RWPE2 (cell line): ENCODE measurements around the gene C1orf21.

Experiments
- ATAC-seq: fragments of 200-7000 bp; cut with Tn5 transposase; 3 replicates; pipeline ENCODE4 v1.9.1; 2021; ENCODE audit warnings: low read depth
- DNase-seq: peaks from one replicate; pipeline ENCODE4 v3.0.0-alpha.2; 2020; ENCODE audit warnings: low spot score
- H3K27ac ChIP-seq: fragments of 450-650 bp; 2 replicates; pipeline ENCODE4 v1.5.1; 2017; ENCODE audit warnings: mild to moderate bottlenecking; ENCODE audit not compliant: poor library complexity, severe bottlenecking
- H3K27me3 ChIP-seq: fragments of 250-450 bp; sonication (Bioruptor Pico); 2 replicates; pipeline ENCODE4 v1.5.1; 2021; ENCODE audit warnings: mild to moderate bottlenecking, moderate library complexity; ENCODE audit not compliant: insufficient read depth, poor library complexity, severe bottlenecking
- H3K36me3 ChIP-seq: fragments of 250-450 bp; sonication (Bioruptor Pico); 2 replicates; pipeline ENCODE4 v1.5.1; 2020; ENCODE audit warnings: low read depth, mild to moderate bottlenecking, moderate library complexity
- H3K4me1 ChIP-seq: fragments of 250-450 bp; sonication (Bioruptor Pico); 2 replicates; pipeline ENCODE4 v1.5.1; 2021; ENCODE audit warnings: mild to moderate bottlenecking, moderate library complexity; ENCODE audit not compliant: insufficient read depth, poor library complexity, severe bottlenecking
- H3K4me3 ChIP-seq: fragments of 250-450 bp; sonication (Bioruptor Pico); 2 replicates; pipeline ENCODE4 v1.5.1; 2021; ENCODE audit warnings: mild to moderate bottlenecking, moderate library complexity; ENCODE audit not compliant: severe bottlenecking
- H3K9me3 ChIP-seq: fragments of 250-450 bp; sonication (Bioruptor Pico); 2 replicates; pipeline ENCODE4 v1.5.1; 2021; ENCODE audit warnings: mild to moderate bottlenecking, moderate library complexity; ENCODE audit not compliant: severe bottlenecking
- CTCF ChIP-seq: fragments of 450-650 bp; IDR thresholded peaks from one replicate; pipeline ENCODE4 v1.5.1; 2017; ENCODE audit warnings: mild to moderate bottlenecking, moderate library complexity; ENCODE audit not compliant: poor library complexity, severe bottlenecking

The C1orf21 gene

DNA sequence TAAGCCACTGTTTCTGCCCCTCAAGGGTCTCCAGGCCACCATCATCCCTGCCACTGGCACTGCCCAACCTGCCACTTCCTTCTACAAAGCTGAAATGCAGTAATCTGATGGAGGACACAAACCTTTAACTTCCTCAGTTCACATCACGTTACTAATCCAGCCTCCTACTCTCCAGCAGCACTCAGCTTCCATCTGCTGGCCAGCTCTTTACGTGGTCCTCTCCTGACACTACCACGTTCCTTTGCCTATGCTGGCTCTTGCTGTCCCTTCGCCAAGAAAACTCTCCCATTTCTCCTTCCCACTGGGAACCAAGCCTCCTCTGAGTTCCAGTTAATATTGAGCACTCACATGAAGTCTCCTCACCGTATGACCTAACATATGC, 243.8 kb downstream of the C1orf21 start:
- no peaks in the 10 kb centered on the region for H3K27me3 ChIP-seq
- H3K4me3 ChIP-seq = no peak overlapping the region
- no peak for TF ChIP-seq CTCF
- H3K36me3 ChIP-seq = no peaks in the 10 kb centered on the region
- DNase-seq (no peak), ATAC-seq (no peak)
- H3K27ac ChIP-seq = no peak overlapping the region
- H3K4me1 ChIP-seq = peaks cover 5% of the 10 kb centered on the region
- no peaks in the 10 kb centered on the region for H3K9me3 ChIP-seq

DNA sequence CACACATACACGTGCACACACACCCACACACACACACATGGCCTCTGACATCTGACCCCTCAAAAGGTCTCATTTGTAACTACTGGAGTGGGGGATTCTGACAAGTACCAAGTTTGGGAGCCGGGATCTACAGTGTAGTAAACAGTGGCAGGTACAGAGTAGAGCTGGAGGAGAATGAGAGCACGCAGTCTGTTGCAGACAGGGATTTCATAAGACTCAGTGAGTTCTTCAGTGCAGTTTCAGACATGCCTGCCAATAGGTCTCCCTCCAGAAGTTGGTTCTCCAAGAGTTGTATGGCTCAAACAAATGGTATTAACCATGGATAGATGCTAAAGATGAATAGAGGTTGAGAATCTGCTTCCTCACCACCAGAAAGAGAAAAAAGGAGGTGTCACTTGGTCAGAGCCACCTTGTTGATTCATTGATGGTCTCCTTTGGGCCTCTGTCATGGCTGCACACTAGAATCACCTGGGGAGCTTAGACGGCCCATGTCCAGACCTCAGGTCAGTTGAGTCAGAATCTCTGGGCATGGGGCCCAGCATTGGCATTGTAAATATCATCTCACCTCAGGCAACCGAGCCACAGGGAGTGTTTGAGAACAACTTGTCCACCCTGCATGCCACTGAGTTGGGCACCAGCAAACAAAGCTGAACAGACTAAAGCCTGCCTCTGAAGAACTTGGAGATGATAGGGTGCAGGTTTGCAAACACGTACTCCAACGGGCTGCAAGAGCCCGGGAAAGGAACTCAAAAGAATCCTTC, 245.8 kb downstream of the C1orf21 start:
- TF ChIP-seq CTCF = no peak
- H3K27me3 ChIP-seq = no peaks in the 10 kb centered on the region
- no peak overlapping the region for H3K4me3 ChIP-seq
- H3K27ac ChIP-seq = no peak overlapping the region
- no peaks in the 10 kb centered on the region for H3K9me3 ChIP-seq
- peaks cover 5% of the 10 kb centered on the region for H3K4me1 ChIP-seq
- peak; percentile 65 for ATAC-seq
- no peaks in the 10 kb centered on the region for H3K36me3 ChIP-seq
- DNase-seq = no peak

DNA sequence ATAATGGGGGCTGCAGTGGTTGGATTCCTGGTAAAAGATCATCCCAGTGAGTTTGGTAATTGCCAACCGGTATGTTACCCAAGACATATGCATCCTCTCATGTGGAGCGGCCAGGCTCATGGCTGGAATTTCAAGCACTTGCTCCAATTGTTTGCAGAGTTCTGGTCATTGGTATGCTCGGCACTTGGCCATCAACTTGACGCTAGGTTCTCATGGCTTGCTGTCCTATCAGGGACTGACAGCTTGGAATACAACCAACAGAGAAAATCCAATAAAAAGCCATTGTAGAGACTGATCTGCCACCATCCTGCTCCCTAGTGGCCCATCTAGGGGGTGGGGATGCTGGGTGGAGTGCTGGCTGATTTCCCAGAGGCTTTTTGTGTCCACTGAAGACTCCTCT, 247.0 kb downstream of the C1orf21 start:
- TF ChIP-seq CTCF = no peak
- no peak for ATAC-seq
- no peaks in the 10 kb centered on the region for H3K9me3 ChIP-seq
- H3K27me3 ChIP-seq = no peaks in the 10 kb centered on the region
- H3K4me3 ChIP-seq = no peak overlapping the region
- H3K27ac ChIP-seq = no peak overlapping the region
- no peak for DNase-seq
- H3K36me3 ChIP-seq = no peaks in the 10 kb centered on the region
- peaks cover 5% of the 10 kb centered on the region for H3K4me1 ChIP-seq

GRCh38 chr1:184634296-184634695, 247.5 kb downstream of the C1orf21 start:
- Histone ChIP-seq H3K36me3 (no peaks in the 10 kb centered on the region), H3K4me3 (no peak overlapping the region), H3K27ac (no peak overlapping the region), H3K27me3 (no peaks in the 10 kb centered on the region), H3K4me1 (peaks cover 5% of the 10 kb centered on the region), H3K9me3 (no peaks in the 10 kb centered on the region)
- no peak for ATAC-seq
- DNase-seq = no peak
- TF ChIP-seq CTCF = no peak

GRCh38 chr1:184635347-184635979, 248.6 kb downstream of the C1orf21 start:
- H3K27me3 ChIP-seq = no peaks in the 10 kb centered on the region
- no peaks in the 10 kb centered on the region for H3K9me3 ChIP-seq
- no peak overlapping the region for H3K27ac ChIP-seq
- H3K4me3 ChIP-seq = no peak overlapping the region
- no peaks in the 10 kb centered on the region for H3K36me3 ChIP-seq
- ATAC-seq (no peak), DNase-seq (no peak)
- H3K4me1 ChIP-seq = peaks cover 5% of the 10 kb centered on the region
- no peak for TF ChIP-seq CTCF
